ENCODE measurements around the gene CH25H.
"Not testable (repeated sequence)": the region's sequence is repeated elsewhere in the genome, so short reads cannot be mapped to it uniquely, and the experiment has no call there.

Gene CH25H

GRCh38 chr10:89203237-89203636 is 3.9 kb downstream of the CH25H start:
- Histone ChIP-seq H3K4me1 (peaks cover 23% of the 10 kb centered on the region), H3K4me3 (no peak overlapping the region), H3K27me3 (ENCODE audit: low read depth) (no peaks in the 10 kb centered on the region), H3K9me3 (no peaks in the 10 kb centered on the region), H3K36me3 (replicated peaks) (no peaks in the 10 kb centered on the region)
- no peak for DNase-seq (ENCODE audit: low spot score in 2 of 2)
- in situ Hi-C loops (cut with MboI; ENCODE audit: low sequenced_read_pairs), result loop anchor here (10.0 kb wide), 1 partner anchor 168 kb away; no protein-coding TSS in a partner anchor

GRCh38 chr10:89202033-89202425 is 5.1 kb downstream of the CH25H start:
- H3K9me3 ChIP-seq, result no peaks in the 10 kb centered on the region
- H3K36me3 ChIP-seq (replicated peaks), result no peaks in the 10 kb centered on the region
- no peak for DNase-seq (ENCODE audit: low spot score in 2 of 2)
- H3K4me1 ChIP-seq, result peaks cover 22% of the 10 kb centered on the region
- no peaks in the 10 kb centered on the region for H3K27me3 ChIP-seq (ENCODE audit: low read depth)
- in situ Hi-C loops (cut with MboI; ENCODE audit: low sequenced_read_pairs), result loop anchor here (10.0 kb wide), 1 partner anchor 167 kb away; no protein-coding TSS in a partner anchor
- no peak overlapping the region for H3K4me3 ChIP-seq

- DNase-seq (ENCODE audit: low spot score in 2 of 2), result no peak
- Histone ChIP-seq H3K36me3 (replicated peaks) (no peaks in the 10 kb centered on the region), H3K9me3 (no peaks in the 10 kb centered on the region), H3K4me1 (peaks cover 17% of the 10 kb centered on the region), H3K27me3 (ENCODE audit: low read depth) (no peaks in the 10 kb centered on the region), H3K4me3 (no peak overlapping the region)
- in situ Hi-C loops (cut with MboI; ENCODE audit: low sequenced_read_pairs), result loop anchor here (10.0 kb wide), 1 partner anchor 167 kb away; no protein-coding TSS in a partner anchor
Observed at GRCh38 chr10:89201345-89202032, 5.6 kb downstream of the CH25H start.

- DNase-seq (ENCODE audit: low spot score in 2 of 2), result no peak
- H3K36me3 ChIP-seq (replicated peaks), result no peaks in the 10 kb centered on the region
- in situ Hi-C loops (cut with MboI; ENCODE audit: low sequenced_read_pairs), result no loop called here
Observed at GRCh38 chr10:89197473-89197872, 9.6 kb downstream of the CH25H start.

GRCh38 chr10:89191301-89191700 is 15.8 kb downstream of the CH25H start:
- H3K4me1 ChIP-seq; in situ Hi-C loops (cut with MboI; ENCODE audit: low sequenced_read_pairs); DNase-seq (ENCODE audit: low spot score in 2 of 2); H3K36me3 ChIP-seq (replicated peaks); H3K4me3 ChIP-seq; H3K9me3 ChIP-seq; H3K27me3 ChIP-seq (ENCODE audit: low read depth): not testable (repeated sequence)

More at GRCh38 chr10:89197473-89197872, 9.6 kb downstream of the CH25H start:
- Histone ChIP-seq H3K27me3 (ENCODE audit: low read depth) (no peaks in the 10 kb centered on the region), H3K9me3 (no peaks in the 10 kb centered on the region), H3K4me1 (peaks cover 5% of the 10 kb centered on the region; the same call in 1 of the 2 replicates), H3K4me3 (no peak overlapping the region)

GRCh38 chr10:89189211-89189734 is 17.8 kb downstream of the CH25H start:
- Histone ChIP-seq H3K27me3 (ENCODE audit: low read depth) (no peaks in the 10 kb centered on the region), H3K36me3 (replicated peaks) (no peaks in the 10 kb centered on the region), H3K9me3 (no peaks in the 10 kb centered on the region), H3K4me3 (no peak overlapping the region), H3K4me1 (no peaks in the 10 kb centered on the region)
- no peak for DNase-seq (ENCODE audit: low spot score in 2 of 2)
- in situ Hi-C loops (cut with MboI; ENCODE audit: low sequenced_read_pairs), result no loop called here

- no peak for DNase-seq (ENCODE audit: low spot score in 2 of 2)
- no peak overlapping the region for H3K4me3 ChIP-seq
- H3K9me3 ChIP-seq, result no peaks in the 10 kb centered on the region
- in situ Hi-C loops (cut with MboI; ENCODE audit: low sequenced_read_pairs), result no loop called here
- no peaks in the 10 kb centered on the region for H3K4me1 ChIP-seq
- no peaks in the 10 kb centered on the region for H3K36me3 ChIP-seq (replicated peaks)
- H3K27me3 ChIP-seq (ENCODE audit: low read depth), result no peaks in the 10 kb centered on the region
Observed at GRCh38 chr10:89185658-89186057, 21.5 kb downstream of the CH25H start.

GRCh38 chr10:89184638-89185037 is 22.5 kb downstream of the CH25H start:
- H3K36me3 ChIP-seq (replicated peaks), result no peaks in the 10 kb centered on the region
- in situ Hi-C loops (cut with MboI; ENCODE audit: low sequenced_read_pairs), result no loop called here
- no peak for DNase-seq (ENCODE audit: low spot score in 2 of 2)
- no peaks in the 10 kb centered on the region for H3K9me3 ChIP-seq
- no peaks in the 10 kb centered on the region for H3K4me1 ChIP-seq
- no peak overlapping the region for H3K4me3 ChIP-seq
- H3K27me3 ChIP-seq (ENCODE audit: low read depth), result no peaks in the 10 kb centered on the region

GRCh38 chr10:89183571-89183970 is 23.5 kb downstream of the CH25H start:
- in situ Hi-C loops (cut with MboI; ENCODE audit: low sequenced_read_pairs), result no loop called here
- Histone ChIP-seq H3K4me1 (no peaks in the 10 kb centered on the region), H3K9me3 (no peaks in the 10 kb centered on the region), H3K36me3 (replicated peaks) (no peaks in the 10 kb centered on the region), H3K4me3 (no peak overlapping the region), H3K27me3 (ENCODE audit: low read depth) (no peaks in the 10 kb centered on the region)
- DNase-seq (ENCODE audit: low spot score in 2 of 2), result no peak

- no peaks in the 10 kb centered on the region for H3K4me1 ChIP-seq
- H3K27me3 ChIP-seq (ENCODE audit: low read depth), result no peaks in the 10 kb centered on the region
- H3K4me3 ChIP-seq, result no peak overlapping the region
- DNase-seq (ENCODE audit: low spot score in 2 of 2), result no peak
- no peaks in the 10 kb centered on the region for H3K9me3 ChIP-seq
- in situ Hi-C loops (cut with MboI; ENCODE audit: low sequenced_read_pairs), result no loop called here
- H3K36me3 ChIP-seq (replicated peaks), result no peaks in the 10 kb centered on the region
Observed at GRCh38 chr10:89182894-89183293, 24.2 kb downstream of the CH25H start.

- Histone ChIP-seq H3K9me3 (no peaks in the 10 kb centered on the region), H3K4me3 (no peak overlapping the region), H3K36me3 (replicated peaks) (no peaks in the 10 kb centered on the region), H3K27me3 (ENCODE audit: low read depth) (no peaks in the 10 kb centered on the region), H3K4me1 (peaks cover 8% of the 10 kb centered on the region)
- in situ Hi-C loops (cut with MboI; ENCODE audit: low sequenced_read_pairs), result no loop called here
- DNase-seq (ENCODE audit: low spot score in 2 of 2), result no peak
Observed at GRCh38 chr10:89175816-89176215, 31.3 kb downstream of the CH25H start.

GRCh38 chr10:89173075-89173474 is 34.0 kb downstream of the CH25H start:
- in situ Hi-C loops (cut with MboI; ENCODE audit: low sequenced_read_pairs), result no loop called here
- DNase-seq (ENCODE audit: low spot score in 2 of 2), result no peak

GRCh38 chr10:89171996-89172395 is 35.1 kb downstream of the CH25H start:
- Histone ChIP-seq H3K4me3 (no peak overlapping the region), H3K4me1 (peaks cover 8% of the 10 kb centered on the region), H3K27me3 (ENCODE audit: low read depth) (no peaks in the 10 kb centered on the region), H3K36me3 (replicated peaks) (no peaks in the 10 kb centered on the region), H3K9me3 (no peaks in the 10 kb centered on the region)
- DNase-seq (ENCODE audit: low spot score in 2 of 2), result no peak
- in situ Hi-C loops (cut with MboI; ENCODE audit: low sequenced_read_pairs), result no loop called here

More at GRCh38 chr10:89173075-89173474, 34.0 kb downstream of the CH25H start:
- Histone ChIP-seq H3K27me3 (ENCODE audit: low read depth) (no peaks in the 10 kb centered on the region), H3K4me3 (no peak overlapping the region), H3K9me3 (no peaks in the 10 kb centered on the region), H3K36me3 (replicated peaks) (no peaks in the 10 kb centered on the region), H3K4me1 (peaks cover 8% of the 10 kb centered on the region)

- Histone ChIP-seq H3K4me3 (no peak overlapping the region), H3K4me1 (peaks cover 8% of the 10 kb centered on the region), H3K27me3 (ENCODE audit: low read depth) (no peaks in the 10 kb centered on the region), H3K9me3 (no peaks in the 10 kb centered on the region), H3K36me3 (replicated peaks) (no peaks in the 10 kb centered on the region)
- DNase-seq (ENCODE audit: low spot score in 2 of 2), result no peak
- in situ Hi-C loops (cut with MboI; ENCODE audit: low sequenced_read_pairs), result no loop called here
Observed at GRCh38 chr10:89171263-89171872, 35.7 kb downstream of the CH25H start.

All from HAP-1 (cell line).